Loucy (cell line): ENCODE measurements around the gene PHF14.
A peak's percentile ranks its signal among the peaks of the same experiment; 100 is the strongest.

Experiments
- H2AFZ ChIP-seq: fragments of 200-600 bp; sonication (generic); 2 replicates; pipeline ENCODE4 v1.6.0; 2016; ENCODE audit warnings: antibody characterized with exemption, mild to moderate bottlenecking, low read length, moderate library complexity
- H3F3A ChIP-seq: fragments of 200-600 bp; 2 replicates; pipeline ENCODE4 v1.6.0; 2016; ENCODE audit warnings: antibody characterized with exemption, low read depth, mild to moderate bottlenecking
- H3K27me3 ChIP-seq: fragments of 200-600 bp; sonication (generic); 2 replicates; pipeline ENCODE4 v1.6.1; 2014; ENCODE audit warnings: low read length, mild to moderate bottlenecking; ENCODE audit not compliant: insufficient read depth, poor library complexity, severe bottlenecking
- H3K36me3 ChIP-seq: fragments of 200-600 bp; sonication (generic); 2 replicates; pipeline ENCODE4 v1.6.1; 2016; ENCODE audit warnings: low read length; ENCODE audit not compliant: insufficient read depth
- H3K4me1 ChIP-seq: fragments of 200-600 bp; sonication (generic); 2 replicates; pipeline ENCODE4 v1.5.1; 2014; ENCODE audit warnings: low read length, mild to moderate bottlenecking; ENCODE audit not compliant: insufficient read depth, poor library complexity, severe bottlenecking
- H3K4me2 ChIP-seq: fragments of 200-600 bp; sonication (generic); 2 replicates; pipeline ENCODE4 v1.6.0; 2014; ENCODE audit warnings: antibody characterized with exemption, low read length, low read depth, mild to moderate bottlenecking; ENCODE audit not compliant: poor library complexity, severe bottlenecking
- H3K4me3 ChIP-seq: fragments of 200-600 bp; sonication (generic); 2 replicates; pipeline ENCODE4 v1.5.1; 2014; ENCODE audit warnings: low read length, mild to moderate bottlenecking, mixed read lengths; ENCODE audit not compliant: poor library complexity, severe bottlenecking
- H3K79me2 ChIP-seq: fragments of 200-600 bp; sonication (generic); 2 replicates; pipeline ENCODE4 v1.6.1; 2014; ENCODE audit warnings: low read length; ENCODE audit not compliant: insufficient read depth
- H3K9ac ChIP-seq: fragments of 200-600 bp; sonication (generic); 2 replicates; pipeline ENCODE4 v1.6.0; 2014; ENCODE audit warnings: mild to moderate bottlenecking, low read depth, low read length, moderate library complexity; ENCODE audit not compliant: poor library complexity, severe bottlenecking
- H3K9me2 ChIP-seq: fragments of 200-600 bp; sonication (generic); replicated peaks from 2 replicates; pipeline ENCODE4 v1.6.1; 2016; ENCODE audit warnings: low read depth, low read length, mixed read lengths
- H3K9me3 ChIP-seq: fragments of 200-600 bp; sonication (generic); 2 replicates; pipeline ENCODE4 v1.6.1; 2014; ENCODE audit warnings: mild to moderate bottlenecking, antibody characterized with exemption, low read length, low read depth; ENCODE audit not compliant: insufficient read depth
- H4K20me1 ChIP-seq: fragments of 200-600 bp; sonication (generic); 2 replicates; pipeline ENCODE4 v1.6.0; 2014; ENCODE audit warnings: antibody characterized with exemption, low read length, mild to moderate bottlenecking; ENCODE audit not compliant: insufficient read depth, poor library complexity, severe bottlenecking
- EZH2phosphoT487 ChIP-seq: fragments of 200-600 bp; IDR thresholded peaks from 2 replicates; pipeline ENCODE4 v1.6.1; 2018; ENCODE audit warnings: antibody characterized with exemption, mild to moderate bottlenecking, moderate library complexity, borderline replicate concordance
- TF ChIP-seq, protein P1 (sequence below): fragments of 200-600 bp; sonication (generic); conservative IDR thresholded peaks from 2 replicates; pipeline ENCODE4 v1.5.1; 2014; ENCODE audit warnings: mild to moderate bottlenecking, antibody characterized with exemption, low read length

Gene PHF14

DNA sequence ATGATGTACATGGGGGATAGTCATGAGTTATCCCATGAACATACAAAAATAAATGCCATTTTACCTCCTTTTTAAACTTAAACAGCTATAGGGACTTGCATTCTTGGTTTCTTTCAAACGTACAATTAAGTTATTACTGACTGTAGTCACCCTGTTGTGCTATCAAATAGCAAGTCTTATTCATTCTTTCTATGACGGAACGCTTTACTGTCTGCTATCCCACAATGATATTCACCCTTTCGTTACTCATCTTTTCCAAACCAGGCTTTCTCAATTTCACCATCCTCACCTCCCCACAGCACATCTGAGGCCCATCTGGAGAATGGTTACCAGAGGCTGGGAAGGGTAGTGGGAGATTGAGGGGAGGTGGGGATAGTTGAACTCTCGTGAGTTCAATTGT lies 218.8 kb downstream of the PHF14 start:
- no peak overlapping the region for H2AFZ ChIP-seq
- no peaks in the 10 kb centered on the region for H3K79me2 ChIP-seq
- no peaks in the 10 kb centered on the region for H3F3A ChIP-seq
- no peak overlapping the region for H3K9ac ChIP-seq
- H3K9me2 ChIP-seq: no peaks in the 10 kb centered on the region
- H3K9me3 ChIP-seq: no peaks in the 10 kb centered on the region
- H3K4me2 ChIP-seq: no peak overlapping the region
- peaks cover 4% of the 10 kb centered on the region for H3K4me1 ChIP-seq
- TF ChIP-seq, protein P1, sequence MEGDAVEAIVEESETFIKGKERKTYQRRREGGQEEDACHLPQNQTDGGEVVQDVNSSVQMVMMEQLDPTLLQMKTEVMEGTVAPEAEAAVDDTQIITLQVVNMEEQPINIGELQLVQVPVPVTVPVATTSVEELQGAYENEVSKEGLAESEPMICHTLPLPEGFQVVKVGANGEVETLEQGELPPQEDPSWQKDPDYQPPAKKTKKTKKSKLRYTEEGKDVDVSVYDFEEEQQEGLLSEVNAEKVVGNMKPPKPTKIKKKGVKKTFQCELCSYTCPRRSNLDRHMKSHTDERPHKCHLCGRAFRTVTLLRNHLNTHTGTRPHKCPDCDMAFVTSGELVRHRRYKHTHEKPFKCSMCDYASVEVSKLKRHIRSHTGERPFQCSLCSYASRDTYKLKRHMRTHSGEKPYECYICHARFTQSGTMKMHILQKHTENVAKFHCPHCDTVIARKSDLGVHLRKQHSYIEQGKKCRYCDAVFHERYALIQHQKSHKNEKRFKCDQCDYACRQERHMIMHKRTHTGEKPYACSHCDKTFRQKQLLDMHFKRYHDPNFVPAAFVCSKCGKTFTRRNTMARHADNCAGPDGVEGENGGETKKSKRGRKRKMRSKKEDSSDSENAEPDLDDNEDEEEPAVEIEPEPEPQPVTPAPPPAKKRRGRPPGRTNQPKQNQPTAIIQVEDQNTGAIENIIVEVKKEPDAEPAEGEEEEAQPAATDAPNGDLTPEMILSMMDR: no peak
- TF ChIP-seq EZH2phosphoT487: no peak
- no peaks in the 10 kb centered on the region for H3K27me3 ChIP-seq
- H3K36me3 ChIP-seq: no peaks in the 10 kb centered on the region
- no peaks in the 10 kb centered on the region for H4K20me1 ChIP-seq
- H3K4me3 ChIP-seq: no peak overlapping the region

DNA sequence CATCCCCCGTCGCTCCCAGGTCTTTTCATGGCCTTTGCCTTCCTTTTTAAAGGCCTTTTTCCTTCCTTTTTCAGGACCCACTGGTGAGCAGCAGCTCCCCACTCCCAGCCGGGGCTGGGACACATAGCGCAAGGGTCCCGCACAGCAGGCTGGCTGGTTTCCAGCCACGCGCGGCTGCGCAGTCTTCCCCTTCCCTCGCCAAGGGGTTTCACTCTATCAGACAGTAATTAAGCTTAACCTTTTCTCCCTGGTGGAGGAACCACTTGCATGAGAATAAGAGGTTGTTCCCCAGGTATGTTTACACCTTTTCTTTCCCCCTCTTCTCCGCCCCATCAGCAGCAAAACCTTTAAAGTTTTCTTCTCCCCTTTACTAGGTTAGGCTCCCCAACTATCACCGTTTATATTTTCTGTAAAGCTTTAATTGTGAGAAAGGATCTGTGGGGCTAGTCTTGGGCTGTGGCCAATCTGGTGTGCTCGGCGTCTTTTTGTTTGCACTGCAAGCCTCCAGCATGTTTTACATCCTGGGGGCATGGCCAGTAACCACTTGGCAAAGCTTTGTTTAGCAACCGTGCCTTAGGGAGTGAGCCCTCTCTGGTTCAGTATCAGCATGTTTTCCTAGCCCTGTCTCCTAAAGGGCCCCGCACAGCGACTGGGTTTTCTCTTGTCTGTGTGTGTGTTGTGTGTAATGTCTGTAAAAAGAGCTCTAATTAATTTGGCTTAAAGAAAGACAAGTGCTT lies 219.6 kb downstream of the PHF14 start:
- H2AFZ ChIP-seq: peak overlapping the region; percentile 36; the same call in 1 of the 2 replicates
- no peaks in the 10 kb centered on the region for H3K27me3 ChIP-seq
- TF ChIP-seq, protein P1: no peak
- TF ChIP-seq EZH2phosphoT487: no peak

DNA sequence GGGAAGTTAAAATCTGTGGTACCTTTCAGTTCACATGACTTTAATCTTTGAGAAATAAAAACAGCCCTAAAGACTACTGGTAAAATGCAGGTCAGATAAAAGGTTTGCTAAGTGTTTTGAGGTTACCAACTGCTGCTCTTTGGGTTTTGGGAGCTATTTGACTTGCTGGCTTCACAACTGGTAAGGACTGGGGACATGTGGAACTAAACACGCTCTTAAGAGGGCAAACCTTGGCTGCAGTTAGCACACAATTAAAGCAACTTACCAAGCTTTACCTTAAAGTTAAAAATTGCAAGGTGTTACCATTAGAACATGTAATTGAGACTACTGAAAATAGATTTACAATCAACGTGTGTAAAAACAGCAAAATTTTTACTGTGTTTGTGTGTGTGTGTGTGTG lies 220.2 kb downstream of the PHF14 start:
- H3F3A ChIP-seq: no peaks in the 10 kb centered on the region
- H3K4me2 ChIP-seq: no peak overlapping the region
- no peaks in the 10 kb centered on the region for H3K9me3 ChIP-seq
- TF ChIP-seq EZH2phosphoT487: no peak
- TF ChIP-seq, protein P1: no peak
- no peaks in the 10 kb centered on the region for H3K36me3 ChIP-seq
- peaks cover 4% of the 10 kb centered on the region for H3K4me1 ChIP-seq
- no peaks in the 10 kb centered on the region for H4K20me1 ChIP-seq
- H3K4me3 ChIP-seq: no peak overlapping the region
- H3K9me2 ChIP-seq: no peaks in the 10 kb centered on the region
- H3K79me2 ChIP-seq: no peaks in the 10 kb centered on the region
- no peaks in the 10 kb centered on the region for H3K27me3 ChIP-seq
- H2AFZ ChIP-seq: peak overlapping the region; percentile 36; the same call in 1 of the 2 replicates
- H3K9ac ChIP-seq: no peak overlapping the region

More for the DNA sequence above, 219.6 kb downstream of the PHF14 start:
- Histone ChIP-seq H3K79me2 (no peaks in the 10 kb centered on the region), H3F3A (no peaks in the 10 kb centered on the region), H3K4me1 (peaks cover 4% of the 10 kb centered on the region), H3K36me3 (no peaks in the 10 kb centered on the region), H3K9me3 (no peaks in the 10 kb centered on the region), H3K9me2 (no peaks in the 10 kb centered on the region), H3K4me2 (no peak overlapping the region), H3K4me3 (no peak overlapping the region), H4K20me1 (no peaks in the 10 kb centered on the region), H3K9ac (no peak overlapping the region)
